Sigmoid colon (tissue), 4 donors: ENCODE results near the gene COL4A3.

Experiments
- CTCF ChIP-seq, 4 experiments: fragments of 450-650 bp in 3 of 4; fragments of 200-600 bp in 1 of 4; IDR thresholded peaks; one replicate each; pipeline ENCODE4 v1.5.1; 2016 to 2019; ENCODE audit warnings: antibody characterized with exemption in 4 of 4, mild to moderate bottlenecking in 3 of 4, moderate library complexity in 2 of 4
- EP300 ChIP-seq, 4 donors: sonication (generic); formaldehyde crosslinking; IDR thresholded peaks; one replicate each; pipeline ENCODE4 v1.6.1; 2017; ENCODE audit warnings: antibody characterized with exemption in 4 of 4
- POLR2A ChIP-seq, 2 donors: fragments of 450-650 bp; IDR thresholded peaks; one replicate each; pipeline ENCODE4 v1.6.1; 2016; ENCODE audit warnings: antibody characterized with exemption in 2 of 2, mild to moderate bottlenecking in 2 of 2, moderate library complexity in 2 of 2
- POLR2AphosphoS5 ChIP-seq, 4 donors: sonication (generic); formaldehyde crosslinking; IDR thresholded peaks; one replicate each; pipeline ENCODE4 v1.6.1; 2017; ENCODE audit warnings: antibody characterized with exemption in 4 of 4

GRCh38 chr2:227324995-227325838 is 160.8 kb downstream of the COL4A3 start, which contains the start of gene MFF:
- TF ChIP-seq CTCF (IDR thresholded peaks at IDR 0.05) (no peak), EP300 (IDR thresholded peaks at IDR 0.05) (peak in 2 of 4 donors; percentile 26 to 31), POLR2A (IDR thresholded peaks at IDR 0.05) (peak; percentile 47 to 66), POLR2AphosphoS5 (IDR thresholded peaks at IDR 0.05) (peak; percentile 79 to 95 (median 92))
